H1 (cell line): ENCODE measurements around the gene MAD2L1. TPM values are rescaled to one million over a fixed set of nuclear protein-coding genes. Genes with fewer than 3 reads are reported as not detected.

Experiments
- CHD1 ChIP-seq: IDR thresholded peaks from 2 replicates; pipeline ENCODE4 v1.6.1; 2012; ENCODE audit warnings: low read depth, low read length, improper control_type of control experiment
- CHD7 ChIP-seq: fragments of 300-600 bp; sonication (generic); IDR thresholded peaks from 2 replicates; pipeline ENCODE4 v1.7.1; 2012; ENCODE audit warnings: low read length, moderate library complexity, mild to moderate bottlenecking, inconsistent platforms; ENCODE audit not compliant: insufficient replicate concordance
- CTBP2 ChIP-seq: IDR thresholded peaks from 2 replicates; pipeline ENCODE4 v1.7.0; 2011; ENCODE audit warnings: borderline replicate concordance, mild to moderate bottlenecking, moderate library complexity, mixed read lengths, low read length; ENCODE audit not compliant: insufficient read depth, insufficient read length
- JUN ChIP-seq: IDR thresholded peaks from 2 replicates; pipeline ENCODE4 v1.6.1; 2011; ENCODE audit warnings: low read depth, mild to moderate bottlenecking, improper control_type of control experiment, low read length
- JUND ChIP-seq: IDR thresholded peaks from 2 replicates; pipeline ENCODE4 v1.6.1; 2011; ENCODE audit warnings: mild to moderate bottlenecking, improper control_type of control experiment, low read length
- KDM1A ChIP-seq: fragments of 200-600, 300-600 bp; sonication (generic); IDR thresholded peaks from 2 replicates; pipeline ENCODE4 v1.7.1; 2016; ENCODE audit warnings: mild to moderate bottlenecking, low read length, borderline replicate concordance
- RFX5 ChIP-seq: IDR thresholded peaks from 2 replicates; pipeline ENCODE4 v1.6.1; 2011; ENCODE audit warnings: low read depth, low read length, improper control_type of control experiment, borderline replicate concordance
- RNF2 ChIP-seq: fragments of 200-900, 300-1000 bp; sonication (generic); IDR thresholded peaks from 2 replicates; pipeline ENCODE4 v1.7.1; 2016; ENCODE audit warnings: borderline replicate concordance, low read depth, mild to moderate bottlenecking, antibody characterized with exemption, low read length; ENCODE audit not compliant: poor library complexity, severe bottlenecking; ENCODE audit errors: missing control alignments
- TCF12 ChIP-seq: IDR thresholded peaks from 2 replicates; pipeline ENCODE4 v1.6.1; 2011; ENCODE audit warnings: low read depth, mild to moderate bottlenecking, low read length
- TEAD4 ChIP-seq: IDR thresholded peaks from 2 replicates; pipeline ENCODE4 v1.6.1; 2012; ENCODE audit warnings: low read depth, low read length, inconsistent platforms, mixed read lengths
- USF2 ChIP-seq: IDR thresholded peaks from 2 replicates; pipeline ENCODE4 v1.6.1; 2011; ENCODE audit warnings: low read length, improper control_type of control experiment
- polyA plus RNA-seq, 7 experiments: library from polyadenylated mRNA; depleted of rRNA in 3 of 7; stranded (reverse) in 5 of 7; unstranded in 2 of 7; fragments of >200 nt in 5 of 7; fragments of 200-250 nt in 2 of 7; gene quantifications; 1 replicate in 5 of 7; 2 replicates in 1 of 7; 4 replicates in 1 of 7; pipeline versions ENCODE4 v1.2.1 to v1.2.3, GENCODE V29; 2011 to 2013; ENCODE audit warnings: missing spikeins in 2 of 7, mixed read lengths in 2 of 7
- total RNA-seq: library from RNA; stranded (reverse); fragmentation: NEBNext Ultra II Directional; extraction: Animal tissue kit (Norgen Biotek cat#: 25700); gene quantifications from 2 replicates; pipeline ENCODE4 v1.2.1, GENCODE V29; 2021

The MAD2L1 gene
- total and polyA plus RNA-seq, 2 of the 8 experiments (the other 6 are each of a cell fraction or from before 2014, with no cell fraction given) = 51.1 to 88.1 TPM

- TF ChIP-seq CHD7 (no peak), RFX5 (no peak), JUN (no peak), TCF12 (no peak), TEAD4 (no peak), CTBP2 (no peak), CHD1 (no peak), KDM1A (no peak), USF2 (no peak), RNF2 (no peak), JUND (no peak)
Measured at GRCh38 chr4:120010646-120011045, 56.0 kb downstream of the MAD2L1 start (continued).
